Natural killer cell (primary cell): ENCODE results near the gene POU2F1. TPM values are rescaled to one million over a fixed set of nuclear protein-coding genes. Genes with fewer than 3 reads are reported as not detected.

ENCODE experiments used
- ATAC-seq, 3 donors: fragments of 150-1000 bp in 2 of 3; fragments of 200-7000 bp in 1 of 3; cut with Tn5 transposase; 1 replicate in 1 of 3; 2 replicates in 2 of 3; pipeline ENCODE4 v1.10.0; 2021; ENCODE audit warnings: mild to moderate bottlenecking in 2 of 3, moderate library complexity in 2 of 3
- DNase-seq, 2 donors: peaks; one replicate each; pipeline versions ENCODE4 v3.0.0 to v3.0.0-alpha.2; 2013 to 2021; ENCODE audit warnings: mixed read lengths in 1 of 2
- H3K27ac ChIP-seq: one replicate; pipeline ENCODE4 v1.5.1; 2013; ENCODE audit warnings: mild to moderate bottlenecking, low read length
- H3K27me3 ChIP-seq: one replicate; pipeline ENCODE4 v1.6.1; 2013; ENCODE audit warnings: low read length; ENCODE audit not compliant: control insufficient read depth, insufficient read depth
- H3K36me3 ChIP-seq: one replicate; pipeline ENCODE4 v1.6.1; 2013; ENCODE audit warnings: low read length; ENCODE audit not compliant: control insufficient read depth, insufficient read depth
- H3K4me1 ChIP-seq: one replicate; pipeline ENCODE4 v1.6.1; 2013; ENCODE audit warnings: low read length; ENCODE audit not compliant: control insufficient read depth, insufficient read depth
- H3K4me3 ChIP-seq: one replicate; pipeline ENCODE4 v1.5.1; 2013; ENCODE audit warnings: low read length
- H3K9me3 ChIP-seq: one replicate; pipeline ENCODE4 v1.6.1; 2013; ENCODE audit warnings: low read length; ENCODE audit not compliant: control insufficient read depth, insufficient read depth
- H3K27ac Mint-ChIP-seq, 2 donors: one replicate each; pipeline ENCODE4 v1.8.0; 2022; ENCODE audit warnings: mild to moderate bottlenecking in 2 of 2, mixed read lengths in 2 of 2, moderate library complexity in 1 of 2
- H3K27me3 Mint-ChIP-seq, 2 donors: one replicate each; pipeline ENCODE4 v1.8.0; 2022; ENCODE audit warnings: low read depth in 2 of 2, mixed read lengths in 2 of 2
- H3K36me3 Mint-ChIP-seq: one replicate; pipeline ENCODE4 v1.8.0; 2022; ENCODE audit warnings: mixed read lengths
- H3K4me1 Mint-ChIP-seq, 2 donors: one replicate each; pipeline ENCODE4 v1.8.0; 2022; ENCODE audit warnings: mixed read lengths in 2 of 2
- H3K4me3 Mint-ChIP-seq: one replicate; pipeline ENCODE4 v1.8.0; 2022; ENCODE audit warnings: mild to moderate bottlenecking, moderate library complexity, mixed read lengths
- H3K9me3 Mint-ChIP-seq, 2 donors: one replicate each; pipeline ENCODE4 v1.8.0; 2022; ENCODE audit warnings: mixed read lengths in 2 of 2
- WGBS: methylation state at CpG from one replicate; pipeline ENCODE4 v1.1.7; 2013; ENCODE audit warnings: missing lambda C conversion rate; ENCODE audit not compliant: insufficient coverage; 5-methylcytosine and 5-hydroxymethylcytosine counted together
- intact Hi-C: fragments of 100-400 bp; cut with micrococcal nuclease; formaldehyde crosslinking; loops from one replicate; pipeline ENCODE4 v1.14.2; 2022
- total RNA-seq, 4 donors: library from RNA; stranded (reverse); fragments of 120-200 nt in 1 of 4; gene quantifications; one replicate each; pipeline versions ENCODE4 v1.2.3 to v1.2.4, GENCODE V29; 2013 to 2022
- TF ChIP-seq, protein P1 (sequence below): fragments of 200-600 bp; IDR thresholded peaks from one replicate; pipeline ENCODE4 v1.8.0; 2022; ENCODE audit warnings: antibody characterized with exemption

POU2F1 gene
- total RNA-seq, 3 donors from 2014 or later (not counting 1 experiment from before 2014, with no cell fraction given), result 39.8 to 44.6 (median 40.9) TPM

DNA sequence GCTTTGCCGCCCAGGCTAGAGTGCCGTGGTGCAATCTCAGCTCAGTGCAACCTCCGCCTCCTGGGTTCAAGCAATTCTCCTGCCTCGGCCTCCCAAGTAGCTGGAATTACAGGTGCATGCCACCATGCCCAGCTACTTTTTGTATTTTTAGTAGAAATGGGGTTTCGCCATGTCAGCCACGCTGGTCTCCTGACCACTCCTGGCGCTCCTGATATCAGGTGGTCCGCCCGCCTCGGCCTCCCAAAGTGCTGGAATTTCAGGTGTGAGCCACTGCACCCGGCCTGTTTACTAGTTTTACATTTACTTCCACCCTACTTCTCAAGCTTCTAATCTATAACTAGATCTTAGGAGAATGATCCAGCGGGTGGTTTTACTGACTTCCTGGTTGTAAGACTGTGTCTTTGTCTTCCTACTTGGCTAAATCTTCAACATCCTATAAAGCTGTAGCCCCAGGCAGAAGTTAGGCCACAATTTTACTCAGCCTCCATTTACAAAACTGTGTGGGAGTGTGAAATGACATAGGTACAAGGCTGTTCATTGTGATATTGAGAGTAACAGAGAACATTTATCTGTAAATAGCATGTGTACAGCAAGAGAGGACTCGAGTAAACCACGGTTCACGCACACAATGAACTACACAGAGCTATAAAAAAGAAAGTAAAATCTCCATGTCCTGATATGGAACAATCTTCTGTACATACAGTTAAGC lies 9.6 kb upstream of the POU2F1 start:
- DNase-seq (no peak), ATAC-seq (no peak)
- peaks cover 21% of the 10 kb centered on the region for H3K9me3 ChIP-seq
- H3K27me3 ChIP-seq, result no peaks in the 10 kb centered on the region
- peaks cover 0 to 7% of the 10 kb centered on the region in 2 donors for H3K9me3 Mint-ChIP-seq
- peaks cover 11 to 16% of the 10 kb centered on the region in 2 donors for H3K27me3 Mint-ChIP-seq
- intact Hi-C loops, result no loop called here
- no peak overlapping the region for H3K4me3 ChIP-seq
- no peak overlapping the region for H3K27ac Mint-ChIP-seq
- no peak overlapping the region for H3K4me3 Mint-ChIP-seq
- no peaks in the 10 kb centered on the region for H3K36me3 ChIP-seq
- WGBS, result 93% methylated on average over 14 of the region's 15 CpGs
- TF ChIP-seq, protein P1, sequence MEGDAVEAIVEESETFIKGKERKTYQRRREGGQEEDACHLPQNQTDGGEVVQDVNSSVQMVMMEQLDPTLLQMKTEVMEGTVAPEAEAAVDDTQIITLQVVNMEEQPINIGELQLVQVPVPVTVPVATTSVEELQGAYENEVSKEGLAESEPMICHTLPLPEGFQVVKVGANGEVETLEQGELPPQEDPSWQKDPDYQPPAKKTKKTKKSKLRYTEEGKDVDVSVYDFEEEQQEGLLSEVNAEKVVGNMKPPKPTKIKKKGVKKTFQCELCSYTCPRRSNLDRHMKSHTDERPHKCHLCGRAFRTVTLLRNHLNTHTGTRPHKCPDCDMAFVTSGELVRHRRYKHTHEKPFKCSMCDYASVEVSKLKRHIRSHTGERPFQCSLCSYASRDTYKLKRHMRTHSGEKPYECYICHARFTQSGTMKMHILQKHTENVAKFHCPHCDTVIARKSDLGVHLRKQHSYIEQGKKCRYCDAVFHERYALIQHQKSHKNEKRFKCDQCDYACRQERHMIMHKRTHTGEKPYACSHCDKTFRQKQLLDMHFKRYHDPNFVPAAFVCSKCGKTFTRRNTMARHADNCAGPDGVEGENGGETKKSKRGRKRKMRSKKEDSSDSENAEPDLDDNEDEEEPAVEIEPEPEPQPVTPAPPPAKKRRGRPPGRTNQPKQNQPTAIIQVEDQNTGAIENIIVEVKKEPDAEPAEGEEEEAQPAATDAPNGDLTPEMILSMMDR, result no peak
- no peaks in the 10 kb centered on the region for H3K4me1 ChIP-seq
- no peak overlapping the region for H3K27ac ChIP-seq
- no peaks in the 10 kb centered on the region for H3K4me1 Mint-ChIP-seq
- no peaks in the 10 kb centered on the region for H3K36me3 Mint-ChIP-seq

DNA sequence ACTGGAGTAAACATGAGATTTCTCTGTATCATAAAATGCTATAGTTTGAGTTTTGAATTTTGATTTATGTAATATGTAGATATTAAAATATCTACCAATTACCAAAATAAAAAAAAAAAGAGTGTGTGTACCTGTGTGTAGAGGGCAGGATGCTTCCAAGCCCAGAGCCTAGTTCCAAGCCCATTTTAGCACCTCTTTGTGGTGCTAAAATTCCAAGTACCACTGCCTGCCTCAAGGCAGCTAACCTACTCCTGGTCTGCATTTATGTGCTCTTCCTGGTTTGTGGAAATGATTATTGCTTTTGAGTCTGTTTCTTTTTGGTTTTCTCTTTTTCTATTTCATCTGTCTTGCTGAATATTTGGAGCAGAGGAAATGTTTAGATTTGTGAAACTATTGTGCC lies 8.7 kb upstream of the POU2F1 start:
- no peak overlapping the region for H3K4me3 Mint-ChIP-seq
- Histone ChIP-seq H3K9me3 (peaks cover 21% of the 10 kb centered on the region), H3K4me3 (no peak overlapping the region), H3K27me3 (no peaks in the 10 kb centered on the region), H3K27ac (no peak overlapping the region), H3K36me3 (no peaks in the 10 kb centered on the region), H3K4me1 (no peaks in the 10 kb centered on the region)
- H3K27ac Mint-ChIP-seq, result no peak overlapping the region
- DNase-seq, result no peak
- no peaks in the 10 kb centered on the region for H3K36me3 Mint-ChIP-seq
- TF ChIP-seq, protein P1, result no peak
- peaks cover 0 to 7% of the 10 kb centered on the region in 2 donors for H3K9me3 Mint-ChIP-seq
- ATAC-seq, result no peak
- H3K4me1 Mint-ChIP-seq, result no peaks in the 10 kb centered on the region
- H3K27me3 Mint-ChIP-seq, result peaks cover 11 to 16% of the 10 kb centered on the region in 2 donors
- intact Hi-C loops, result no loop called here

DNA sequence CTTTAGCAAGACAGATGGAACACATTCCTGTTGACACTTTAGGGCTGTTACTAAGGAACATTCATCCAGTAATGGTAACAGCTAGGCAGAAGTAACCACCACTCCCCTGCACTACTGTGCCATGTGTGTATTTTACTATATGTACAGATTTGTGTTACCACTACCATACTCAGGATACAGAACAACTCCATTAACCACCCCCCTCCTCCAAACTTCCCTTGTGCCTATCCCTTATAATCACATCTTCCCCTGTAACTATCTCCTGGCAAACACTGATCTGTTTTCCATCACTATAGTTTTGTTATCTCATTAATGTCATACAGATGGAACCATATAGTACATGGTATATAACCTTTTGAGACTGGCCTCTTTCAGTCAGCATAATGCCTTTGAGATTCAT lies 3.9 kb upstream of the POU2F1 start:
- TF ChIP-seq, protein P1, result no peak
- Histone ChIP-seq H3K27ac (no peak overlapping the region), H3K36me3 (no peaks in the 10 kb centered on the region), H3K9me3 (no peaks in the 10 kb centered on the region), H3K4me3 (no peak overlapping the region), H3K4me1 (no peaks in the 10 kb centered on the region), H3K27me3 (no peaks in the 10 kb centered on the region)
- Mint-ChIP-seq H3K36me3 (no peaks in the 10 kb centered on the region), H3K27ac (no peak overlapping the region), H3K9me3 (no peaks in the 10 kb centered on the region), H3K27me3 (peaks cover 0 to 6% of the 10 kb centered on the region in 2 donors), H3K4me1 (peaks cover 17 to 19% of the 10 kb centered on the region in 2 donors), H3K4me3 (no peak overlapping the region)
- intact Hi-C loops, result no loop called here
- ATAC-seq (no peak), DNase-seq (no peak)

DNA sequence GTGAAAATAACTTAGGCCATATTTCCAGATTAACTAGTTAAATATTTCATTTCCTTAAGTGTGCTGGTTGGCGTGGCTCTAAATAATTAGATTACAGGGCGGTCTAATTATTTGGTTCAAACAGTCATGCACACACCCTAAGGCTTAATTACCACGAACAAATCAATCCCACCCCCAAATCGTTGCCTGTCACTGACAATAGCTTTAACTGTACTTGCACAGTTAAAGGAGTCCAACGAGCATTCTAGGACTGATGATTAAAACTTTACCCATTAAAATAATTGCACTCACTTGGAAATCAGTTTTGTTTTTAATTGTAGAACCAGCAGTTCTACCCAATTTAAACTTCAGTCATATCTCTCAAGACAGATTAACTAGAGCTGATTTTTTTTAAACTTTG lies 1.5 kb upstream of the POU2F1 start:
- H3K27me3 ChIP-seq, result no peaks in the 10 kb centered on the region
- H3K9me3 ChIP-seq, result no peaks in the 10 kb centered on the region
- Mint-ChIP-seq H3K36me3 (no peaks in the 10 kb centered on the region), H3K9me3 (no peaks in the 10 kb centered on the region), H3K27ac (peak overlapping the region; percentile 94 to 97), H3K4me3 (peak overlapping the region; percentile 93), H3K4me1 (peaks cover 41 to 43% of the 10 kb centered on the region in 2 donors), H3K27me3 (no peaks in the 10 kb centered on the region)
- ATAC-seq (no peak), DNase-seq (no peak)
- 73% methylated on average over 5 of the region's 5 CpGs for WGBS
- TF ChIP-seq, protein P1, result no peak
- H3K4me1 ChIP-seq, result peaks cover 11% of the 10 kb centered on the region
- peak overlapping the region; percentile 96 for H3K4me3 ChIP-seq
- no peaks in the 10 kb centered on the region for H3K36me3 ChIP-seq
- intact Hi-C loops, result no loop called here
- no peak overlapping the region for H3K27ac ChIP-seq
